Dedifferentiated amniotic fluid mesenchymal stem cell (primary cell): ENCODE measurements around the gene DPY19L3.
"Not testable (repeated sequence)": the region's sequence is repeated elsewhere in the genome, so short reads cannot be mapped to it uniquely, and the experiment has no call there.

Source experiments
- DNase-seq: peaks from one replicate; pipeline ENCODE4 v3.0.0-alpha.2; 2016; ENCODE audit errors: extremely low spot score

DPY19L3 gene

DNA sequence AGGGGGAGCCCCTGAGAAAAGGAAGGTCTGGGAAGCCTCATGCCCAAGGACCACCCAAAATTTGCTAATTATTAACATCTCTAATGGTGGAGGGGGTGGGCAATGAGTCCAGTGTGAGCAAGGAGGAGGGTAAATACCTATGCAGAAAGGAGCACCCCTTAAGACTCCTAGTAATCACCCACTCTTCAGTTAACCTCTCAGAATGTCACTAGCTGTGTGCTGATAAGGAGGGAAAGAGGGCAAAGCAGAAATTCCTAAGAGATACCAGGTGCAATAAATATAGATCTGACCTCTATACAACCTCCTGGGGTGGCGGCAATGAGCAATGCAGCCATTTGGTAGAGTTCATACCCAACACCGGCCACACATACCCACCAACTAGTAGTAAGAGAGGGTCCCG, 12.7 kb upstream of the DPY19L3 start:
- no peak for DNase-seq

DNA sequence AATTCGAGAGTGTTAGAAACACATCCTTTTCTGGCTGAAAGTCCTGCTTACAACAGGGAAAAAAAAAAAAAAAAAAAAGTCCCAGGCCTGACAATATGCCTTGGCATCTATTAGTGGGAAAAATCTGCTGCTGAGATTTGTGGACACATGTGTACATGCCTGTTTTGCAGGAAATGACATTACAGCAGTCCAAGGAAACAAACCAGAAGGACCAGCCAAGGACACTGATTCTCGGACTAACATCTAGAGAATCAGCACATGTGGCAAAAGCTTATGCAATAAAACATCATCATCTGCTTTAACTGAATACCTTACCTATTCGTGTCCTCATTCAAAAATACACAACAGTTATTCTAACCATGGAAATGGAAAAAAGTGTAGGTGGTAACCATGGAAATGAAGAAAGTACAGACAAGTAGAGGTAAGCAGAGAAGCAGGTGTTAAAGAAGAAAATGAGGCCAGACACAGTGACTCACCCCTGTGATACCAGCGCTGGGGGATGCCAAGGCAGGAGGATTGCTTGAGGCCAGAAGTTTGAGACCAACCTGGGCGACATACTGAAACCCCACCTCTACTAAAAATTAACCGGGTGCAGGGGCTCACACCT, 9.4 kb upstream of the DPY19L3 start:
- DNase-seq: no peak

DNA sequence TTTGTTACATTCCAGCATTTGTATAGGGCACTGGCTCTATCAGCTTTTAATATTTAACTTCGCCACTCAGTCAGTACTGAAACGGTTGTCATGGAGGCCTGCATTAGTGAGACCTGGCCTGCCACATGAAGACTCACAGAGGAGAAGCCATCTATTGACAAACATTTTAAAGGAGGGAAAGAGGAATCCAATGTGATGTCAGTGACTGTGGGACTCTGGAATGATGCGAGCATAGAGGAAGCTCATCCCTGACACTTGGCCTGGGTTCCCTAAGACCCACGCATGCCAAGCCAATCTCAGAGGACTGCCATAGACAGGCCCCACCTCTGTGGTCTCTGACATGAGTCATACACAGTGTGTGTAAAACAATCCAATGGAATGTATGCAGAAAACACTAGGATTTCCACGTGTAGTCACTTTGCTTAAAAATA, 7.9 kb upstream of the DPY19L3 start:
- peak; percentile 57 for DNase-seq

DNA sequence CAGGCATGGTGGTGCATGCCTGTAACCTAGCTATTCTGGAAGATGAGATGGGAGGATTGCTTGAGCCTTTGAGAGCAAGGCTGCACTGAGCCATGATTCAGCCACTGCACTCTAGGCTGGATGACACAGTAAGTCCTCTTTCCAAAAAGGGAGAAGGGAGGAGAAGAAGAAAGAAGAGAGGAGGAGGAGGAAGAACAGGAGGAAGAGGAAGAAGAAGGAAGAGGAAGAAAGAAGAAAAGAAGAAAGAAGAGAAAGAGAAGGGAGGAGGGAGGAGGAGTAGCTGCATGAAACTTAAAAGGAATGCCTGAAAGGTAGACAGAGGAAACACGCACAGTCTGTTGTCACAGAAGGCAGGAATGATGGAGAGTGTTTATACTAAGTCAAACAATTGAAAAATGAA, 3.6 kb upstream of the DPY19L3 start:
- DNase-seq: no peak

DNA sequence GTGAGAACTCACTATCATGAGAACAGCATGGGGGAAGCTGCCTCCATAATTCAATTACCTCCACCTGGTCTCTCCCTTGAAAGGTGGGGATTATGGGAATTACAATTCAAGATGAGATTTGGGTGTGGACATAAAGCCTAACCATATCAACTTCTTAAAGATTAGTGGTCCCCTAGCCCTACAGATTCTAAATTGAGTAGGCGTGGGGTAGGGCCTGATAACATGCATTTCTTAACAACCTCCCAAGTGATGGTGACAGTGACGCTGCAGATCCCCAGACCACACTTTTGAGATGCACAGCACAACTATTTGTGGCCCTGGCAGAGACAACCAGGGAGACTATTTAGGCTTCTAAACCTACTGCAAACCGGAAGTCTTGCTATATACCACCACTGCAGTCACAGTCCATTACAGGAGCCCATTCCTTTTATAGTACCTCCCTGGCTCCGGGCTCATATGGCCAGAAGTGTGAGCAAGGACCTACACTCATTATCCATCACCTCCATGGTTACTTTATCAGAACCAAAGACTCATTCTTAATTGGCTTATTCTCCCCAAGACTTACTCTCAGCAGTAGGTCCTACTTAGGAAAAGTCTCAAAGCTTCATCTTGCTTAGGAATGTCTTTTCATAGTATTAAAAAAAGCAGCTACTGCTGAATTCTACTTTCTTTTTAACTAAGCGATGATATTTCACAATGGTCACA, 2.1 kb upstream of the DPY19L3 start:
- DNase-seq: no peak

DNA sequence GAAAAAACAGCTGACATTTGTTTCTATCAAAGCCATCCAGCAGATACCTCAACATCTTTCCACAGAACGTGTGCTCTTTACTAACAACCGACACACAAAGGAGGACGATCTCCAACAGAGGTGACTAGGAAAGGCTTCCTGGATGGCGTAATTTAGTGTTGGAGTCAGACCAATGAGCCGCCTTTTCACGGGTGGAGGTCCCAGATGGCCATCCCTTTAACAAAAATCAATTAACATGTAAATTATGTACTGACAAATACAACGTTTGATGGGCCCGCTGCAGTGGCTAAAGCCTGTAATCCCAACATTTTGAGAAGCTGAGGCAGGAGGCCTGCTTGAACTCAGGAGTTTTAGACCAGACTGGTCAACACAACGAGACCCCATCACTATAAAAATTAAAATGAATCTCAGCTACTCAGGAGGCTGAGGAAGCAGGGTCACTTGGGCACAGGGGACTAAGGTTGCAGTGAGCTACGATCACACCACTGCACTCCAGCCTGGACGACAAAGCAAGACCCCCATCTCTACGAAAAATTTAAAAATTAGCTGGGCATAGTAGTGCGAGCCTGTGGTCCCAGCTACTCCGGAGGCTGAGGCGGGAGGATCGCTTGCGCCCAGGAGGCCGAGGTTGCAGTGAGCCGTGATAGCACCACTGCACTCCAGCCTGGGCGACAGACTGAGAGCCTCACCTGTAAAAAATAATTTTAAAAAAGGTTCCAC, 1.2 kb upstream of the DPY19L3 start:
- DNase-seq: no peak

DNA sequence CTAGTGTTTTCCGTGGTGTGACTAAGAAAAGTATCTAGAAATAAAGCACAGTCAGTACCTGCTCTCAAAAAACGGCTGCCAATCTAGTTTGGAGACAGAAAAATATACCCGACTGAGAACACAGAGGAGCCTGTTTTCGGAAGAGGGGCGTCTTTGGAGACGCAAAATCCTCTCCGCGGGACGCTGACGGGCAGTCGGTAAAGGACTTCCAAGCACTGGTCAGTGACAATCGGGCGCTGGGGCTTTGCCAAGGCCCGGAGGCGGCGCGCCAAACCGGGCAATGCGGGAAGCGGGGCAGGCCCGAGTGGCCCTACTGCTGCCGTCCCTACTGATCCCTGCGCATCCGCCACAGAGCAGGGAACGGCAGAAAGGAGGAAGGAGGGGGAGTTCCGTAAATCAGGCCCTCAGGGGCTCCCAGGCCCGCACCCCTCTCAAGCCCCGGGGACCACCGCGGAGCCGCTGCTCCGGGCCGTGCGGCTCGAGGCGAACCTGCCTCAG, 588 bp upstream of the DPY19L3 start:
- peak; percentile 19 for DNase-seq

DNA sequence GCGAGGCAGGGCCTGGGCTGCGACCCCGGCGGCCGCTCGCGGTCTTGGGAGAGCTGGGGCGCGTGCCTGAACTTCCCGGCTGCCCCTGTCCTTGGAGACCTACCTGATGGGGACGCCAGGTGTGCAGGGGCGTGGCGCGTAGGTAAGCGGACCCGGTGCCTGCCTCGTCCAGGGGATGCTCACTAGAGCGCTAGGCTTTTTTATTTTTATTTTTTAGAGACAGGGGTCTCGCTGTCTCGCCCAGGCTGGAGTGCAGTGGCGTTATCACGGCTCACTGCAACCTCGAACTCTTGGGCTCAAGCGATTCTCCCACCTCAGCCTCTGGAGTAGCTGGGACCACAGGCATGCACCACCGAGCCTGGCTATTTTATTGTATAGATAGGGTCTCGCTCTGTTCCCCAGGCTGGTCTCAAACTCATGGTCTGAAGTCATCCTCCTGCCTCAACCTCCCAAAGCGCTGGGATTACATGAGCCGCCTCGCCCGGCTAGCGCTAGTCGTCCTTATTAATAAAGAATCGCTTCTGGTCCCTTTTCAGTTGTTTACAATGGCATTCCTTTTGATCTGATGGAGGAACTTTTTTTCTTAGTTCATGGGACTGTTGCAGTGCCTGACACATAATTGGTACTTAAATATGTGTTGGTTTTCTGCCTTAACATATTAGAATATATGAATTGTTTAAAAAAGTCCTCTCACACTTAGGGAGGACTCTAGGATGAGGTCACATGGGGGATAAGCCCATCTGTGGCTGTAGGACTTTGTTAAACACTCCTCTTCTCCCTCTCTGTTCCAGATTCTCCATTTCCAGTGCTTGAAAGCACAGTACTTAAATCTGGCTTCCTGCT, 812 bp downstream of the DPY19L3 start:
- DNase-seq: no peak

DNA sequence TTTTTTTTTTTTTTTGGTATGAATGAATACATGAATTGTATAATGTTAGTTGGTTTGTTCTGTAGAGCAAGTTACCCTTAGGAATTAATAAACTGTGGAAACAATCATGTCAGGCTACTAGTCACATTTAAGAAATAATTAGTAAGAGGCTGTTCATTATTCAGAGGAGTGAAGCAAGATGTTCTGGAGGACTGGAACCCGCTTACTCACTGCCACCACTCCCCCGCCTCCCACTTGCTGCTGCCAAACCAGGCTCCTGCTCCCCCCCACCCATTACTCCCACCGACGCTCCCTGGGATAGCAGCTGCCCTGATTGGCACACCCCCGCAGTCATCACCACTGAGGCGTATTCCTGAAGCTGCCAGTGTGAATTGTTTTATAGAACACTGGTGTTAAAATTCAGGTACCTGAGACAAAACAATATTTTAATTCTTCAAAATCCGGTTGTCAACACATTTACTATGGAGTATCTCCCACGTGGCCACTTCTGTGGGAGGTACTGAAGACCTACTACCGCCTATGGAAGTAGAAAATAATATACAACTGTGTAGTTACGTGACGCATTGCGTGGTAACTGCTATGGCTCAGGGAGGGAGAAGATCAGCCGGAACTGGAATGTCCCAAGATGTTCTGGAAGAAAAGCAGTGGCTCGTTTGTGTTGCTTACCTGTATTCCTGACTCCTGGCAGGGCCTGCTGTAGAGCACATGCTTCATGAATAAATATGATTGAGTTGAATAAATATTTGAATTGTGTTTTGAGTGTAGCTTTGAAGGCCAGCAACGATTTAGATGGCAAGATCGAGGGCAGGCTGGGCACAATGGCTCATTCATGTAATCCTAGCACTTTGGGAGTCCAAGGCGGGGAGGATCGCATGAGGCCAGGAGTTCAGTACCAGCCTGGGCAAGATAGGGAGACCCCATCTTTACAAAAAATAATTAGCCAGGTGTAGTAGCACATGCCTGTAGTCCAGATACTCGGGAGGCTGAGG, 1.7 kb downstream of the DPY19L3 start:
- DNase-seq: no peak

DNA sequence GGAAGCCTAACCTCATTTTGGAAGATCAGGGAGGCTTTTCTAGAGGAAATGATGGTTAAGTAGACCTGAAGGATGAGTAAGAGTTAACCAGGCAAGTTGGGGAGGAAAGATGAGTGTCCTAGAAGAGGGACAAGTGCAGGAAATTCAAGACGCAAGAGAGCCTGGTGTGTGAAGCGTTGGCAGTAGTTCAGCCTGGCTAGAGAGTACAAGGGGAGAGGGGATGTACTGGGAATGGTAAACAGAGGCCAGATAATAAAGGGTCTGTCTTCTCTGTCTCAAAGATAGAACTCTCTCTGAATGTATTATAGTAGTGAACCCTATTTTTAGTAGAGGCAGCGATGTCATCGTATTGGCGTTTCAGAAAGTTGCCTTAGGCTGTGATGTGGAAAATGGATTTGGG, 9.7 kb downstream of the DPY19L3 start:
- DNase-seq: no peak

DNA sequence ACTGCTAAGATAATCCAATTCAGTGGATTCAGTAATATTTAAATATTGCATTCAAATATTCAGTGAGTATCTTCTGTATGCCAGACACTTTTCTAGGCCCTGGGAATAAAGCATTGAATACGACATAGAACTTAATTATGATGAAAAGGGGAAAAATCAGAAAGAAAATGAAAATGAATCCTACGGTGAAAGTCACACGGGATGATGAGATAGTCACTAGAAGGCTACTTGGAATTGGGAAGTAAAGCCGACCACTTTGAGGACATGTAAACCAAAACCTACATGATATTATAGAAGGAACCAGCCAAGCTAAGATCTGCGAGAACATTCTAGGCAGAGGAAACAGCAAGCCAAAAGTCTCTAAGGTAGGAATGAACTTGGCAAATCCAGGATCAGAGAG, 10.1 kb downstream of the DPY19L3 start:
- DNase-seq: no peak

DNA sequence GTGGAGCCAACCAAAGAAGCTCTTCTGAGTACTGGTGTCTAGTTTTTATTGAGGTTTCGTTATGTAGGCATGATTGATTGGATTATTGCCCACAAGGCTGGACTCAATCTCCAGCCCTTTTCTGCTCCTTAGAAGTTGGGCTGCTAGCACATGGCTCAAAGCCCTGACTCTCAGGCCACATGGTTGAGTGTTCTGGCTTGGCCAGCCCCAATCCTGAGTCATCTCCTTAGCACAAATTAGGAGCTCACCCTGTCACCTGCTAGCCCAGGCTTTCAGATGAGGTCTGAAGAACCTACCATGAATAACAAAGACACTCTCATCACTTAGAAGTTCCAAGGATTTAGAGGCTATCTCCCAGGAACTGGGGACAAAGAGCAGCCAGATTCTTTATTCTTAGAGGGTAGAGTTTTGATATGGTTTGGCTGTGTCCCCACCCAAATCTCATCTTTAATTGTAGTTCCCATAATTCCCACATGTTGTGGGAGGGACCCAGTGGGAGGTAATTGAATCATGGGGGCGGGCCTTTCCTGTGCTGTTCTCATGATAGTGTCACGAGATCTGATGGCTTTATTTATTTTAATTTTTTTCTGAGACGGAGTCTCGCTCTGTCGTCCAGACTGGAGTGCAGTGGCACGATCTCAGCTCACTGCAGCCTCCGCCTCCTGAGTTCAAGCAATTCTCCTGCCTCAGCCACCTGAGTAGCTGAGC, 11.3 kb downstream of the DPY19L3 start:
- DNase-seq: no peak

DNA sequence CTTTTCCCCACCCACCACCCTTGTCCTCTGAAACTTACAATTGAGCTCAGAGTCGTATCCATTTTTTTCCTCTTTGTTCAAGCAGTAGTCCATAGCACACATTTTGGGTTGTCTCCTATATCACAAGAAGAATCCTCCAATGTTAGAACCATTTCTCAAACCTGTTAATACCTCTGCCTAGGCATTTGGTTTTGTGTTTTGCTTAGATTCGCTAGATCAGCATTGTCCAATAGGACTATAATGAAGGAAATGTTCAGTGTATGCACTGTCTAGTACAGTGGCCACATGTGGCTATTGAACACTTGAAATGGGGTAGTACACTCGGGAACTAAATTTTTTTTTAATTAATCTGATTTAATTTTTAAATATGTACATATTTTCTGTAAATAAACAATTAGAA, 12.6 kb downstream of the DPY19L3 start:
- no peak for DNase-seq

DNA sequence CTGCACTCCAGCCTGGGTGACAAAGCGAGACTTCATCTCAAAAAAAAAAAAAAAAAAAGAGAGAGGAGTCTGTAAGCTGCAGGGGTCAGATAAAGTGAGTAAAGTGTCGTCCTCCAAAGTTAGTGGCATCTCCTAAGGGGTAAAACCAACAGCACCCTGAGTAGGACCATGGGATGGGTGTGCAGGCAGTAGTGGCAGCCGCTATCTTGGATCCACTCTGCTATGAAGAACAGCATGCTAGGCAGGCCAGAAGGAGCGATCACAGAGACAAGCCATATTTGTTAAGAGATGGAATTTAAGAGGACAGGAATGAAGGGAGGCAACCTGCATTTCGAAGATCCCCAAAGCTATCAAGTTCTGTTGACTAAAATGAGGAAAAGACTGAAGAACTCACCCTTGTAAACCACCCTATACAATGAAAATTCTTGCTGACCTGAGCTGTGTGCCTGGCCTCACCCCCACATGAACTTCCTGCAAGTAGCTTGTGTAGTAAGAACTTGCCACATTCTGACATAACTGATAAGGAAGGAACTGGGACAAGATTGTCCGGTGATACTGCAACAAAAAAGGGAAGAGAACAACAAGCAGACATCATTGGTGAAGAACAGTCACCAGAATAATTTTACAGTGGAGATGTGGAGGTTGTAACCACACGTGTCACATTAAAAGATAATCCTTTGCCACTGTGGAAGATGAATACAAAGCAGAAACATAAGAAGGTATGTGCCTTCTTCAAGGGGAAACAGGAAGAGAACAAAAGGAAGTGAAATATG, 16.2 kb downstream of the DPY19L3 start:
- no peak for DNase-seq

DNA sequence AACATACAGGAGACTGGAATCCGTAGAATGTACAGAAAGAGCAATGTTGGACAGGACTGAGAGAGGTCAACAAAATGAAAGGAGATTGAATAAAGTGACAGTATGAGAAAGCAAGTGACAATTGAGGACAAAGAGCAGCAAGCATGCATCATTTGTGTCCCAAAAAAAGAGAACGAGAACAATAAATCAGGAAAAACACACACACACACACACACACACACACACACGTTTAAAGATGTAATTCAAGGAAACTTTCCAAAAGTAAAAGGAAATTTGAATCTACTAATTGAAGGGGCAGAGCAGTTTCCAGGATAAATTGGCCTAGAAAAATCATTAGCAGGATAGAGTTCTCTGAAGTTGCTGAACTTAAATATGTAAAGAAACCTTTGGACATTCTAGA, 16.9 kb downstream of the DPY19L3 start:
- DNase-seq: no peak

DNA sequence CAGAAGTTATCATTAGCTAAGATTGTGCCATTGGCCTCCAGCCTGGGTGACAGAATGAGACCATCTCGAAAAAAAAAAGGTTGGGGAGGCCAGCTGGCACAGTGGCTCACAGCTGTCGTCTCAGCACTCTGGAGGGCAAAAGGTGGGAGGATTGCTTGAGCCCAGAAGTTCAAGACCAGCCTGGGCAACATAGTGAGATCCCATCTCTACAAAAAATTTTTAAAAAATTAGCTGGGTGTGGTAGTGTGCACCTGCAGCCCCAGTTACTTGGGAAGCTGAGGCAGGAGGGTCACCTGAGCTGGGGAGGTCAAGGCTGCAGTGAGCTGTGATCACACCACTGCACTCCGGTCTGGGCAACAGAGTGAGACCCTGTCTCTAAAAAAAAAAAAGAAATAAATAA, 18.4 kb downstream of the DPY19L3 start:
- not testable (repeated sequence) for DNase-seq

DNA sequence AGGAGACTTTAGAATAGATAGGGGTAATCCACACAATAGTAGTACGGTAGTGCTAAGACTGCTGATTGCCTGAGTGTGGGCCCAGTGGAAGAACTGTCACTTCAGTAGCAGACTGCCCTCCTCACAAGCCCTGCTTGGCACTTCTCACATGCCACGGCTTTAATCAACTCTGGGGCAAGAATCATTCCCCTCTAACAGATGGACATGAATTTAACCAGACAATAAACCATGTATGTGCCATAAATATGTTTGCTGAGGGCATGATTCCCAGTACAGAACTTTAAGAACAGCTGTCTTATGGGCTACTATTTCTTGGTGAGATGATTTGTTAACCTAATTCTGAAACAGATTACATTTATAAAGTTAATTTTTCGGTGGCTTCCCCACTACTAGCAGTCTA, 22.0 kb downstream of the DPY19L3 start:
- DNase-seq: no peak

DNA sequence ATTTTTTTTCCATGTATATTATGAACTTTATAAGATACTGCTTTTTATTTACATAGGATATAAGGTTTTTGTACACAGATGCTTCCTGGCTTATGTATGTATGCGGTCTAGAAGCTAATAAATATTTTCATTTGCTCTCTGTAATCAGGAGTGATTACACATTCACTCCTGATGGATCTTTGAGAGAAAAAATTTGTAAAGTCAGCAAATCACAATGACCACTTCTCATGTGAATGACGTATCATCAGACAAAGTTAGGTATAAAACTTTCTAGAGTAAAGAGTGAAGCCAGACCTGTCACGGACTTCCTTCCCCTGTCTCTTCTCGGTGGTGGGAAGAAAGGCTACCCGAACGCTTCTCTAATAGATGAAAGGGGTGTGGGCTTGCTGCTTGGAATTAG, 31.1 kb downstream of the DPY19L3 start:
- DNase-seq: no peak

DNA sequence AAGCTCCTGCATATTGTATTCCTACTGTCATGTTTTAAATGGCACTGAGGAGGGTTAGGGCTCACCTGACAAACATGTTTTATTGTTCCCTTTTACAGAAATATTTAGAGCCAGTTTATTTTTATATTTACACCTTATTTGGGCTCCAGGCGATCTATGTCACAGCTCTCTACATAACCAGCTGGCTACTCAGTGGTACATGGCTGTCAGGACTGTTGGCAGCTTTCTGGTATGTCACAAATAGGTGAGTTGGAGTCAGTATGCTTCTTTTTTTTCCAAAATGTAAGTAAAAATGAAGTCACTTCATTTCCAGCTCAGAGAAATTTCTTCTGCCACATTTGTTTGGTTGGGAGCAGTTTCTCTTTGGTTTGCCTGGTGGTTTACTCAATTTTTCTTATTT, 31.5 kb downstream of the DPY19L3 start:
- DNase-seq: no peak
